Measurements from ENCODE around the gene GPR18.

Gene GPR18

DNA sequence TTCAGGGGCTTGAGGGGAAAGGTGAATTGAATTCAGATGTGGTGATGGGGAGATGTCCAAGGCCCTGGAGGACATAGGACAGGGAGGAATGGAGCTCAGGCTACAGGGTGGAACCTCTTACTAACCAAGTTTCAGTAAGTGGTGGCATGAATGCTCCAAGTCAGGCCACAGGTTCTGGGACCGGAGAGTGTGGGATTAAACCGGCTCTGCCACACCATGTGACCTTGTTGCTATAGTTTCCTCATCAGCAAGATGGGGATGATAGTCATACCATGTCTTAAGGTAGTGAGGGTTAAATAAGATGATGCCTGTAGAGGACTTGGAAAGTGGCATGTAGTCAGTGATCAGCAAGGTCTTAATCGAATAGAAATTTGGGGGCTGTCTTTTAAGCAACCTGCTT lies 32.7 kb upstream of the GPR18 start:
- no peak for DNase-seq

- DNase-seq, result no peak
Measured at GRCh38 chr13:99289674-99290337, 31.6 kb upstream of the GPR18 start.

- no peak for DNase-seq
Measured at GRCh38 chr13:99289271-99289670, 31.1 kb upstream of the GPR18 start.

GRCh38 chr13:99288089-99288488 lies 29.9 kb upstream of the GPR18 start:
- DNase-seq, result no peak

DNA sequence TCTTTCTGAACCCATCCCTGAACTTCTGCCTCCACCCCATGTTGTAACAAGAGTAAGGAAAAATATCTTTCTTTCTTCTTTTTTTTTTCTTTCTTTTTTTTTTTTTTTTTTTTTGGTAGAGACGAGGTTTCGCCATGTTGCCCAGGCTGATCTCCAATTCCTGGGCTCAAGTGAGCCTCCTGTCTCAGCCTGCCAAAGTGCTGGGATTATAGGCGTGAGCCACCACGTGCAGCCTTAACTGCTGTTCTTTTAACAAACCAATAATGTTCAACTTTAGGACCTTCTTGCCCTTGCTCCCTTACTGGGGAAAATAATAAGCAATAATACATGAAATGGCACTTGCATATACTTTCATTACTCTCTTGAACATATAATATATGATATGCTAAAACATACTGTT lies 29.4 kb upstream of the GPR18 start:
- DNase-seq, result no peak

- DNase-seq, result no peak
Measured at GRCh38 chr13:99285432-99286182, 27.4 kb upstream of the GPR18 start.

- no peak for DNase-seq
Measured at GRCh38 chr13:99282264-99283231, 24.4 kb upstream of the GPR18 start.

GRCh38 chr13:99281811-99282263 lies 23.7 kb upstream of the GPR18 start:
- DNase-seq, result no peak

- no peak for DNase-seq
Measured at GRCh38 chr13:99280166-99280565, 22.0 kb upstream of the GPR18 start.

DNA sequence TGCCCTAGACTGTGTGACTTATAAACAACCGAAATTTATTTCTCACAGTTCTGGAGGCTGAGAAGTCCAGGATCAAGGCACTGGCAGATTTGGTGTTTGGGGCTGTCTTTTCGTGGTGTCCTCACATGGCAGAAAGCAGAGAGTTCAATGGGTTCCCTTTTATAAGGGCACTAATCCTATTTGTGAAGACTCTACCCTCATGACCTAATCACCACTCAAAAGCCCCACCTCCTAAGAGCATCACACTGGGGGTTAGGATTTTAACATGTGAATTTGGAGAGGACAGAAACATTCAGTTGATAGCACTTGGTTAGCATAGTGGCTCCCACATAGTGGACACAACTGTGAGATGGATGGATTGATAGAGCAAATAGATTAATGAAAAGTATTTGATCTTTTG lies 21.5 kb upstream of the GPR18 start:
- no peak for DNase-seq

GRCh38 chr13:99278843-99279242 lies 20.7 kb upstream of the GPR18 start:
- no peak for DNase-seq

DNA sequence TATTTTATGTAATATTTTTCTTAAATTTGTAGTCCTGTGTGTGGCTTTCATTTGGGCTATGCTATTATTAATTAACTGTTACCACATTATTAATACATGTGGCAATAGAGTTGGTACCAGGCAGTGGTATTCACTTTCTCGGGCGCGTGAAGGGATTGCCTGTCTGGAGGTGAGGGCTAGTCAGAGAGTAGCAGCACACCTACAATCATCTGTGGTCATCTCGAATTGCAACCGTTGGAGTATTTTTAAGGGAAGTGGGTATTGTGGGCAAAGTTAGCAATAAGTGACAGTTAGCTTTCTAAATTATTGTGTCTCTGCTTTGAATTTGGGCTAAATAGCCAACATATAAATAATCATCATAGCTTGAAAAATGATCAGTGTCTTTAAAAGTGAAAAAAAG lies 20.0 kb upstream of the GPR18 start:
- DNase-seq, result no peak

- no peak for DNase-seq
Measured at GRCh38 chr13:99277629-99278028, 19.4 kb upstream of the GPR18 start.

GRCh38 chr13:99276706-99277105 lies 18.5 kb upstream of the GPR18 start:
- no peak for DNase-seq

- DNase-seq, result no peak
Measured at GRCh38 chr13:99275093-99275469, 16.9 kb upstream of the GPR18 start.

GRCh38 chr13:99273128-99273527 lies 14.9 kb upstream of the GPR18 start:
- DNase-seq, result no peak

GRCh38 chr13:99272481-99272880 lies 14.3 kb upstream of the GPR18 start:
- DNase-seq, result no peak

- no peak for DNase-seq
Measured at GRCh38 chr13:99271249-99271648, 13.1 kb upstream of the GPR18 start.

GRCh38 chr13:99270518-99270917 lies 12.3 kb upstream of the GPR18 start:
- no peak for DNase-seq

- DNase-seq, result peak; percentile 52
Measured at GRCh38 chr13:99269627-99270241, 11.6 kb upstream of the GPR18 start.

DNA sequence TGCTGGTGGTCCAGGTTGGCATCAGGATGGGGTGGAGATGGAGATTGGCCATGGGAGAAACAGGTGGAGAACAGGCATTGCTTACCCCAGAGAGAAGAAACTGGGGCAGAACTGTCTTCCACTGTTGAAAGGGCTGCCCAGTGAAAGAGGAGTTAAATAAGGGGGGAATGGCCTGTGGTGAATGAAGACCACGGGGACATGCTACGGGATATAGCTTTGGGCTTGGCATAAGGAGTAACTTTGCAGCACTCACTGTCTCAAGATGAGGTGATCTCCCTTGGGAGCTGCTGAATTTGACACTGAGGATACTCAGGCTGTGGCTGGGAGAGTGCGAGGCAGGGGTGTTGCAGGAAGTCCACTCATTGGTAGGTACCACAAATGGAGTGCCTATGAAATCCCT lies 10.6 kb upstream of the GPR18 start:
- no peak for DNase-seq

DNA sequence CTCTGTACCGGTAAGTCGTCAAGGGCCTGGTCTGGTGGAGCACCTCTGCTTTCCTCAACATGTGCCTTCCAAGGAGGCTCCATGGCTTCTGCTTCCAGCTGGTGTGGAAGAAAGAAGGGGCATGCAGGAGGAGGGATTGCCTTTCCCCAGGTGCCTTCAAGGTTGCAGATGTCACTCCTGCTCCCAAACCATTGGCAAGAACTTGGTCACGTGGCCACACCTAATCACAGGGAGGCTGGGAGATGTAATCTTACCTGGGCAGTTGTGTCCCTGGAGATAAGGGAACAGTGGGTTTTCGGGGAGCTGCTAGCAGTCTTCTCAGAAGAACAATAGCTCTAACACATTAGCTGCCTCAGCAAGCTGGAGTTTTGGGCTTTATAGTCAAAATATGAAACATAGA lies 9.7 kb upstream of the GPR18 start:
- no peak for DNase-seq

DNA sequence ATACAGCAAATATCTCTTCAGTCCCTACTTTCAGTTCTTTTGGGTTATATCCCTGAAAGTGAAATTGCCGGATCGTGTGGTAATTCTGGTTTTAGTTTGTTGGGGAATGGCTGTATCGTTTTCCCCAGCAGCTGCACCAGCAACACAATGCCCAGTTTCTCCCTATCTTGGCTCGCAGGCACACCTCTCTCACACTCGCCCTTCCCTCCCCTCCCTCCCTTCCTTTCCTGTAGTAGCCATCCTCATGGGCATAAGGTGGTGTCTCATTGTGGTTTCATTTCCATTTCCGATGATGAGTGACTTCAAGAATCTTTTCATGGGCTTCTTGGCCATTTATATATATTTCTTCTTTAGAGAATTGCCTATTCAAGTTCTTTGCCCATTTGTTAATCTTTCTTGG lies 8.6 kb upstream of the GPR18 start:
- no peak for DNase-seq
